CD4-positive, alpha-beta T cell treated with Interleukin-4 for 4 hours (primary cell): ENCODE measurements around the gene ZCCHC24.

Source experiments
- DNase-seq: peaks from one replicate; pipeline ENCODE4 v3.0.0-alpha.2; 2020

The ZCCHC24 gene

GRCh38 chr10:79444199-79445119 lies 965 bp downstream of the ZCCHC24 start:
- DNase-seq, result peak; percentile 17

DNA sequence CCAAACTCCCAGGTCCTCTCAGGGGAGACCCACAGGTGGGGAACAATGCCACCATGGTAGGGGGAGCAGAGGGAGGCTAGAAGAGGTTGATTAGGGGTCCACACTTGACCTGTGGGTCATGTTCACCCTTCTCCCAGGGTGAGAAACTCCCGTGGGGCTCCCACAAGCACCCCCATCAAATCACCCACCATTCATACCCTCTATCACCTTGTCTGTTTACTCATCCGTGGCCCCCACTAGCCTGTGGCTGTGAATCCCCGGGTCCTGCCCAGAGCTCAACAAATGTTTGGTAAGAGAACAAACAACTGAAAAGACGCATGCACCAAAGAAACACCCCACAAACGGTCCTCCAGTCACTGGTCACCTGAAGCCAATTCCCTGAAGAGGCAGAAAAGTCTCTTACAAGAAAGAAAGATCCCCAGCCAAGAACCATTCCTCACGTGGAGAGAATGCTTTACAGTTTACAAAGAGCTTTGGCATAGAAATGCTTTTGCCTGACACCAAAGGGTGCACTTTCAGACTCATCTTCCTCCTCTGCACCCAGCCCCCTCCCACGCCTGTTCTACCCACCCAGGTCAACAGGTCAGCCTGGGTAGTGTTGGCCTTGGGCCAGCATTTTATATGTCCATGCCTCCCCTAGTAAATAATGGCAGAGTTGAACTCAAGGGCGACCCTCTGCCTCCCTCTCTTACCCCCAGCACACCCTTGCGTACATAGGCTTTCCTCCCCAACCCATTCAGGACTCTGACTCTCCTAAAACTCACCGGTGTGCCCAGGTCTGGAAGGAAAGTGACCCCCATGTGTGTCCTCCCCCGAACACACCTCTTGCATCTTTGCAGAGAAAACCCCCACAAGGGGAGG lies 1.9 kb downstream of the ZCCHC24 start:
- DNase-seq, result no peak

GRCh38 chr10:79442171-79443040 lies 3.0 kb downstream of the ZCCHC24 start:
- no peak for DNase-seq

- DNase-seq, result no peak
Measured at GRCh38 chr10:79441433-79441832, 4.0 kb downstream of the ZCCHC24 start.

GRCh38 chr10:79440281-79440680 lies 5.1 kb downstream of the ZCCHC24 start:
- no peak for DNase-seq

- DNase-seq, result no peak
Measured at GRCh38 chr10:79438699-79439085, 6.7 kb downstream of the ZCCHC24 start.

DNA sequence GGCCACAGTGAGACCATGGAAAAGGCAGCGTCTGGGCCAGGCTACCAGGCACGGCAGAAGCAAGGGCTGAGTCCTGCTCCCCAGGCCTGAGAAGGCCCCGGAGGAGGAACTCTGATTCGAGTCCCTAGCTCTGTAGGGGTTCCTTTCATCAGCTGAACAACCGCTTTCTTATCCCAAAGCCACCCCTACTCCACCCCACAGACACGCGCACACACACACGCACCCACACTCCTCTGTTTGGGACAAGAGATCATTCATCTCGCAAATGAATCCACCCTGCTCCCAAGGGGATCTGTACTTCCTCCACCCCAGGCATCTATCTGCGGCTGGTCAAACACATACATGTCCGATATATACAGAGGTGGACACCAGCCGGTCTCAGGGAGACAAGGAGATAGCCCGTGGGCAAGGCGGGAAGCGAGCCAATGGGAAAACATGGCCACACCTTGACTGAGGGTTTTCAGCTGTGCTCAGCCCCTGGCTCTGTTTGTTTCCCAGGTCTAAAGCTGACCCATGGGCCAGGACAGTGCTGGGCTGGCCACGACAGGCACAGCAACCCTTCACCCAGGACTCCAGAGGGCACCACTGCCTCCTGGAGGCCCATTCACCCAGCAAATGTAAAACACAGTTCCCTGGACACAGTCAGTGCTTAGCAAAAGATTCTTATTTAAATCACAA lies 7.3 kb downstream of the ZCCHC24 start:
- DNase-seq, result no peak

DNA sequence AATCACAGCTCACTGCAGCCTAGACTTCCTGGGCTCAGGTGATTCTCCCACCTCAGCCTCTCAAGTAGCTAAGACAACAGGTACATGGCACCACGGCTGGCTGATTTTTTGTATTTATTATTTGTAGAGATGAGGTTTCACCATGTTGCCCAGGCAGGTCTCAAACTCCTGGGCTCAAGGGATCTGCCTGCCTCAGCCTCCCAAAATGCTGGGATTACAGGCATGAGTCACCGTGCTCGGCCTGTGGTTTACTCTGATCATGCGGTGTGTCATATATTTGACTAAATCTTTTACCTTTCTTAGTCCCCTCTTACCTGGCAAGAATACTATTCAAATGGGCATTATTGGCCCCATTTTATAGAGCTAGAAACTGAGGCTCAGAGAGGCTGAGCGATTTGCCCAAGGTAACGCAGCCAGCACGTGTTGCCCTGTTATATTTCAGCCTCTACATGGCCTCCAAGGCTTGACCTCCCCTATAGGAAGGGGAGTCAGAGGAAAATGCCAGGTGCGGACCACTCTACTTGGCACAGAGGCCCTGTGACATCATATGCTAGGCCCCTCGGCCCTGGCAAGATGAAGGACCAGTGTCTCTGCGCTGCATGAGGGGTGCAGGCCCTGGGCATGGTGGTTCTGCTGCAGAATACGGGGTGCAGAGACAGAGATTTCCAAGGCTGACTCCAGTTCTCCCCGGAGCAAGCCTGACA lies 8.2 kb downstream of the ZCCHC24 start:
- DNase-seq, result no peak

- DNase-seq, result no peak
Measured at GRCh38 chr10:79436850-79437103, 8.6 kb downstream of the ZCCHC24 start.

DNA sequence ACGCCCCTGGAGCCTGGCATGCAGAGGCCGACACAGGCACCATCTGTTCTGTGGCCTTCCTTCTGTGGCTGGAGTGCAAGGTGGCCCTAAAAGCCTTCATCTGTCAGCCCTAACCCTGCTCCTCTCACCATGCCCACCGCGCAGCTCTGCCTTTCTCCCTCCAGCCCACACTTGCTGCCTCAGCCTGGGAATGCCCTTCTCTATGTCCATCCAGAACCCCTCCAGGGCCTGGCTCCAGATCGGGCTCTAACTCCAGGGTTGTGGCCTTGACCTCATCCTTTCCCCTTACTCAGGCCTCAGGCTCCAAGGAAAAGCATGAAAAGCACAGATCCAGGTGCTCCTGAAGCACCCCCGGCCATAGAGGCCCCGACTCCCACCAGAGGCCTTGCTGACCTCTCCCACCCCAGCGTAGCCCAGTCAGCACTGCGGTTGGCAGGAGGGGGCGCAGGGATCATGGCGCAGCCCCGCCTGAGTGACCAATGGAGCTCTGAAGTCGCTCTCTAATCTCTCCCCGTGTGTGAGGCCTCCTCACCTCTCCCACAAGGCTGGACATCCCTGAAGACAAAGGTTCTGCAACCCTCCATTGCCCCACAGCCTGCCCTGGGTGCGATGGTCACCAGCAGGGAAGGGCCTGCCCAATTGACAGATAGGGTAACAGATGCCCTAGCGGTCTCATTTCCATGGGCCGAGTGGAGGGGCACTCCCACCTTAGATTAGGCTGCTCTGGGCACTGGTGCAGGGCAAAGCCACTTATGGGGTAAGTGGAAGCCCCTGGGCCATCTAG lies 9.2 kb downstream of the ZCCHC24 start:
- no peak for DNase-seq

DNA sequence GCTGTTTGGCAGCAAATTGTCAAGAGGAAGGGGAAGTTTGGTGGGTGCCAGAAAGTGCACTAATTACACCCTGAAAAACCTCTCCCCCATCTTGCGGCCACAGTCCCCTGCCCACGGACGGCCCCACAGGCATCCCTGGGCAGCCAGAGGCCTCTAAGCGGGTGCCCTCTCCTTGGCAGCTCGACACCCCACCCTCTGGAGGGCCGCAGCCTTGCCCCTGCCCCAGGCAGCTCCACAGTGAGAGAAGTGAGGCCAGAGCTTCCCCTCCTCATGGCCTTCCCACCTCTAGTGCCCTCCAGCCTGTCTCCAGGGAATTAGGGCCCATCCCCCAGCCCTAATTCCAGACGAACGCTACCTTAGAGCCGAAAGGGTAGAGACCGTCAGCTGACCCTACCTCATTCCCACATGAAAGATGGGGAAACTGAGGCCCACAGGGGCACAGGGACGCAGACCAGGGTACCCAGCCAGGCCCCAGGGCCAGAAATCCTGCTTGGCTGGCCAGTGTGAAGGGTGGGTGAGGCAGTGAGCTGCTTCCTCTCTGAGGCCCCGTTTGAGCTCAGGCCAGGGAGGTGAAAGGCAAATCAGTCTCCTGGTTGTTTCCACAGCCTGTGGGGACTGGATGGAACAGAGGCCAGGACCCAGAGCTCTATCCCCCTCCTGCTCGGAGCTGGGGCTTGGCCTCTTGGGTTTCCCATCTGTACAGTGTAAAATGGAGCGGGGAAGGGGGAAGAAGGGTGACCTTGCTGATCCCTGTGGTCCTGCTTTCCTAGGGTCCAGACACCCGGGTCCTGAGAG lies 10.0 kb downstream of the ZCCHC24 start:
- DNase-seq, result no peak

- no peak for DNase-seq
Measured at GRCh38 chr10:79434821-79435251, 10.6 kb downstream of the ZCCHC24 start.

DNA sequence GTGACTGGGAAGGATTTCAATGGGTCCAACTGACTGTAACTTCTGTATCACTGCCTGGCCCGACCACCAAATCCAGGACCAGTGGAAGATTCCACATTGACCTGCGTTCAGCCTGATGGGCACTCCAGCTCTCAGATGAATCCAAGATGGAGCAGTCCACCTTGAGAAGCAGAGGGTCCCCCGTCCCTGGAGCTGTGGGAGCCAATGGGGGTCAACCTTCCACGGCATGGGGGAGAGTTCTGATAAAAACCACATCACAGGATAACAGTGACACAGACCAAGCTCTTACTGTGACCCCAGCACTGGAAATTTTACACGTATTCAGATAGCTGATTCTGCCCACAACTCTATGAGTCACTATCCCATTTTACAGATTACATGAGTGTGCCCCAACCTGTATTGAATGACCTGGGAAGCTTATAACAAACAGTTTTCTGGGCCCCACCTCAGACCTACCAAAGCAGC lies 11.2 kb downstream of the ZCCHC24 start:
- no peak for DNase-seq

DNA sequence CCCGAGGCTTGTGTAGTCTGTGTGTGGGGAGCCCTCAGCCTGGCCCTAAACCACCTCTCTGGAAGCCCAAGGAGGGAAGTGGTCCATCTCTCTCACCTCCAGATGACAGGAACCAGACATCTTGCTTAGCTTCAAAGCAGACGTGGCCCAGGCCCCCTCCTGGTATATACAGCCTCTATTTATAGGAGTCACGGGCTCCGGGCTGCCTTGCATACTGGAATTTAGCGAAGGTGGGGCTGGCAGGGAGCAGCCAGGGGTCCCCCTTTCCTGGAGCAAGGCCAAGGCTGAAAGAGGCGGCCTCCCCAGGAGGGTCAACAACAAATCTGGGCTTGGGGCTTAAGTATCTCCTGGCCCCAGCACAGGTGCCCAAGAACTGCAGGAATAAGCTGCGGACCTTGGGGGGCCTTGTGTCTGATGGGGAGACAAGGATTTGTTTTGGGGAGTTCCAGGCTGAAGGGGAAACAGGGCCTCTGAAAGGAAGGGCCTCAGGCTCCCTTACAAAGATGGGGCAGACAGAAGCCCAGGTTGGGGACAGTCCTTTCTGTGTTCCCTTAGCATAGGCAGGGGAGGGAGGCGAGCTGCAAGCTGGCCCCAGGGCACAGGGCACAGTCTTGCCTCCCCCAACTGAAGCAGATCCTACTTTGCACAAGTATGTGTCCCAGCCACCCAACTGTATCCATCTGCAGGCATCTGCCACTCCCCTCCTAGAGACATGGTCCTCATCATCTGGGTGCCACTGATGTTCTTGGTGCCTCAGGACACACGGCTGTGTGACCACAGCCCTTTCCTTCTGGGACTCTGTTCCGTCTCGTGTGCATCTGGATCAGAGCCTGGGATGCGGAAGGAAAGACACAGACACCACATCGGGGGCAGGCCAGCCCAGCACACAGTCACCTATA lies 11.9 kb downstream of the ZCCHC24 start:
- no peak for DNase-seq

DNA sequence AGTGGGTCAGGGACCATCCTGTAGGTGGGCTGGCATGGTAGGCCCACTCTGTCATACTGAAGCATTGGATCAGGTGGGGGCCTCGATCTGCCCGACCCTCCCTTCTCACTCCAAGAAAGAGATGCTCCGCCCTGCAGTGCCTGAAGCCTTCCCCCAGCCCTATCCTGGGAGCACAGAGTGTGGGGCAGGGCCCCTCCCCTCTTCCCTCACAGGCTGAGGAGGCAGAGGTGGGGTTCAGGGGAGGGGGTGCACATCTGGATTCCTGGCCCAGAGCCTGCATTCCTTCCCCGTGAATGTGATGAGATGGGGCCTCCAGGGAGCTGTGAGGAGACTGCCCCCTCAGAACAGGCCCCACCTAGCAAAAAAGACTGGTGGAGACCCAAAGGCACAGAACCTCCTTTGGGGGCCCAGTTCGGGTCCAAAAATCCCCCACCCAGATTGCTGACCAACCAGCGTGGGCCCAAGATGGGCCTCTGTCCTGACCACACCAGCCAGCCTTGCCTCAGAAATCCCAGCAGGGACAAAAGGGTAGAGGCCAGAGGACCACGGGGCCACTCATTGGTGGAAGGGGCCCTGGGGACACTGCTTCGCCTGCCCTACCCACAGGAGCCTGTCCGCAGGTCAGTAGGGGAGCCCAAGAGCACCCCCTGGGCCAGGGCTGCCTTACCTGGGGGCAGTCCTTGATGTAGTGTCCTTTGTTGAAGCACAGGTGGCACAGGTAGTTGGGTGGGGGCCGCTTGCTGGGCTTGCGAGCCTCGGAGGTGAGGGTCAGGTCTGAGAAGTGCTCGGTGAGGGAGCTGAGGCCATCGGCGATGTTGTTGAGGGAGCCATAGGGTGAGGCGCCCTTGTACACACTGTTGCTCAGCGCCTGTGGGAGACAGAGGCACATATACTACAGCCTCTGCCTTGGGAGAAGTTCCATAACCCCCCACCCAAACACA lies 13.3 kb downstream of the ZCCHC24 start:
- DNase-seq, result no peak

DNA sequence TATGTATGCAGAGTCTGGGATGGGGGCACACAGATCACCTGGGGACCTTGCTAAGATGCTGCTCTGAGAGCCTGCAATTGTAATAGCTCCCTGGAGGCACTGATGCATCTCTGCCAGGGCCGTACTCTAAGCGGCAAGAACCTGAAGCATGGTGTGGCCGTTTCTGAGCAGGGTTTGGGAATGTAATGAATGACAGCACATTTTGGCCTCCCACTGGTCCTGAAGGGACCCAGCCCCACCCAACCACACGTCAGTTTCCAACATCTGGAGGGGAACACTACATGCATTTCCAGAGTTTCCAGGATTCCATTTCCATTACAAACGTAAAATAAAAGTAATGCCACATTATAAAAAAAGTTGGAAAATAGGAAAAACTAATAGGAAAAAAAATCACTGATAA lies 14.0 kb downstream of the ZCCHC24 start:
- no peak for DNase-seq

- DNase-seq, result no peak
Measured at GRCh38 chr10:79430936-79431335, 14.5 kb downstream of the ZCCHC24 start.
